Measurements from ENCODE around the gene TRIM42.

The TRIM42 gene

DNA sequence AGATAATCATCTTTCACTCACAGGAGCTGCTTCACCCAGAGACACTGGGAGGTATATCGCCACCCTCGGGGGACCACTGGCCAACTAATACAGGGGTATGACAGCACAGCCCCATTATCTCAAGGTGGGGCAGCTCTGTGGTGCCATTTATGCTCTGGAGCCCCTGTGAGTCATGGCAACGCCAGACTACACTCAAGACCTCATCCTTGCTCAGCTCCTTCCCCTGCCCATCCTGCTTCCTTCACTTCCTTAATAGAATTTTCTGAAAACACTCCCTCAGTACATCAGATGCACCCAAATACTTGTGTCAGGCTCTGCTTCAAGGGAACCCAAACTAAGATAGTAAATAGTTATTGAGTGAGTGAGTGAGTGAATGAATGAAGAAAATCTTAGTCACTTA is 45.7 kb downstream of the TRIM42 start:
- ChIA-PET POLR2A (no interaction called here), CTCF (no interaction called here)
- Histone ChIP-seq H3K9me3 (ENCODE audit: control extremely low read depth in 1 of 5, control insufficient read depth in 4 of 5, insufficient read depth in 2 of 5, low read depth in 1 of 5, low read length in 4 of 5) (peaks cover 0 to 2% (median 0%) of the 10 kb centered on the region in 5 experiments), H3K36me3 (ENCODE audit: control insufficient read depth in 4 of 4, insufficient read depth in 4 of 4, low read length in 3 of 4) (no peaks in the 10 kb centered on the region), H3K4me1 (ENCODE audit: control extremely low read depth in 1 of 4, control insufficient read depth in 4 of 4, insufficient read depth in 4 of 4, low read length in 3 of 4) (no peaks in the 10 kb centered on the region), H3K27me3 (replicated peaks in 2 of 5; ENCODE audit: control insufficient read depth in 4 of 5, insufficient read depth in 5 of 5, low read length in 4 of 5) (no peaks in the 10 kb centered on the region), H3K4me3 (ENCODE audit: control insufficient read depth in 1 of 7, extremely low read depth in 1 of 7, insufficient read depth in 4 of 7, low read depth in 2 of 7, low read length in 6 of 7) (no peak overlapping the region), H3K27ac (ENCODE audit: insufficient read depth in 1 of 2, low read depth in 1 of 2, low read length in 2 of 2, poor library complexity in 1 of 2, severe bottlenecking in 2 of 2) (no peak overlapping the region)
- 94% methylated on average over 2 of the region's 3 CpGs for WGBS (ENCODE audit: insufficient coverage)
- DNase-seq, result no peak

DNA sequence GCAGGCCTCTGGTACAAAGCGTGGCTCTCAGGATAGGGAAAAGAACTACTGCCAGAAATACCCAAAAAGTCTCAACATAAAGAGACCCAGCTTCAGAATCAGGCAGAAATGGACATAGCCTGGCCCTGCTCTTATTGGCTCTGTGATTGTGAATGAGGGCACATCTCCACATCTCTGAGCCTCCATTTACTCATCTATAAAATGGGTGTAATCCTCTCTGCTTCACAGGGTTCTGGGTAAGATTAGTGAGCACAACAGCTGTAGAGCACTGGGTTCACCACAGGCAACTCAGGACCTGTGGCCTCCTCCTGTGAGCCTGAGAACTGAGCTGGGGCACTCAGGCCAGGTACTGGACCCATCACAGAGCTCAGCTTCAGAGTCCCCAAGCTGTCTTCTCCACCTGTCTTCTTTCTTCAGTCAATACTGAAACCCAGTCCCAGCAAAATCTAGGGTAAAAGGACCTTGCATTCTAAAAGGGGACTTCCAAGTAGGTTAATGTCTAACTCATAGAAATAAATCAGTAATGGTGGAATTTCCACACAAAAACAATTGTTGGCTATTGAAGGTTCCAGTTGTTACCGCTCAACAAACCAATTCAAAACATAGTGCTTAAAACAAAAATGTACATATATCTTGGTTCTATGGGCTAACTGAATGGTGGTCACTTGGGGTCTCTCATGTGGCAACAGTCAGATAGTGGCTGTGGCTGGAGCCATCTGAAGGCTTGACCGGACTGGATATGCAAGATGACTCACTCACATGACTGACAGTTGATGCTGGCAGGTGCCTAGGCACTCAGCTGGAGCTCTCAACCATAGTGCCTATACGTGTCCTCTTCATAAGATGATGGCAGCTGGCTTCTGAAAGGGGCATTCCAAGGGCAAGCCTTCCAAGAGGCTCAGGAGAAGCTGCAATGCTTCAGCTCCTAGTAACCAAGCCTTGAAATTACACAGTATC is 47.3 kb downstream of the TRIM42 start:
- Histone ChIP-seq H3K9me3 (ENCODE audit: control extremely low read depth in 1 of 5, control insufficient read depth in 4 of 5, insufficient read depth in 2 of 5, low read depth in 1 of 5, low read length in 4 of 5) (peaks cover 0 to 2% (median 0%) of the 10 kb centered on the region in 5 experiments), H3K36me3 (ENCODE audit: control insufficient read depth in 4 of 4, insufficient read depth in 4 of 4, low read length in 3 of 4) (no peaks in the 10 kb centered on the region), H3K4me3 (ENCODE audit: control insufficient read depth in 1 of 7, extremely low read depth in 1 of 7, insufficient read depth in 4 of 7, low read depth in 2 of 7, low read length in 6 of 7) (no peak overlapping the region), H3K27me3 (replicated peaks in 2 of 5; ENCODE audit: control insufficient read depth in 4 of 5, insufficient read depth in 5 of 5, low read length in 4 of 5) (no peaks in the 10 kb centered on the region), H3K4me1 (ENCODE audit: control extremely low read depth in 1 of 4, control insufficient read depth in 4 of 4, insufficient read depth in 4 of 4, low read length in 3 of 4) (no peaks in the 10 kb centered on the region), H3K27ac (ENCODE audit: insufficient read depth in 1 of 2, low read depth in 1 of 2, low read length in 2 of 2, poor library complexity in 1 of 2, severe bottlenecking in 2 of 2) (no peak overlapping the region)
- ChIA-PET CTCF (no interaction called here), POLR2A (interaction anchor here (0.5 kb wide), 1 partner anchor 167 kb away, joined by 3 read pairs; no protein-coding TSS in a partner anchor)
- no peak for DNase-seq
- WGBS (ENCODE audit: insufficient coverage), result 100% methylated on average over 2 of the region's 4 CpGs

GRCh38 chr3:140726066-140726465 is 48.2 kb downstream of the TRIM42 start:
- Histone ChIP-seq H3K4me3 (ENCODE audit: control insufficient read depth in 1 of 7, extremely low read depth in 1 of 7, insufficient read depth in 4 of 7, low read depth in 2 of 7, low read length in 6 of 7) (no peak overlapping the region), H3K4me1 (ENCODE audit: control extremely low read depth in 1 of 4, control insufficient read depth in 4 of 4, insufficient read depth in 4 of 4, low read length in 3 of 4) (no peaks in the 10 kb centered on the region), H3K36me3 (ENCODE audit: control insufficient read depth in 4 of 4, insufficient read depth in 4 of 4, low read length in 3 of 4) (no peaks in the 10 kb centered on the region), H3K27ac (ENCODE audit: insufficient read depth in 1 of 2, low read depth in 1 of 2, low read length in 2 of 2, poor library complexity in 1 of 2, severe bottlenecking in 2 of 2) (no peak overlapping the region), H3K27me3 (replicated peaks in 2 of 5; ENCODE audit: control insufficient read depth in 4 of 5, insufficient read depth in 5 of 5, low read length in 4 of 5) (peaks cover 0 to 1% (median 0%) of the 10 kb centered on the region in 5 experiments), H3K9me3 (ENCODE audit: control extremely low read depth in 1 of 5, control insufficient read depth in 4 of 5, insufficient read depth in 2 of 5, low read depth in 1 of 5, low read length in 4 of 5) (peaks cover 0 to 2% (median 0%) of the 10 kb centered on the region in 5 experiments)
- ChIA-PET POLR2A (no interaction called here), CTCF (no interaction called here)
- 80% methylated on average over 1 of the region's 1 CpG for WGBS (ENCODE audit: insufficient coverage)
- no peak for DNase-seq

DNA sequence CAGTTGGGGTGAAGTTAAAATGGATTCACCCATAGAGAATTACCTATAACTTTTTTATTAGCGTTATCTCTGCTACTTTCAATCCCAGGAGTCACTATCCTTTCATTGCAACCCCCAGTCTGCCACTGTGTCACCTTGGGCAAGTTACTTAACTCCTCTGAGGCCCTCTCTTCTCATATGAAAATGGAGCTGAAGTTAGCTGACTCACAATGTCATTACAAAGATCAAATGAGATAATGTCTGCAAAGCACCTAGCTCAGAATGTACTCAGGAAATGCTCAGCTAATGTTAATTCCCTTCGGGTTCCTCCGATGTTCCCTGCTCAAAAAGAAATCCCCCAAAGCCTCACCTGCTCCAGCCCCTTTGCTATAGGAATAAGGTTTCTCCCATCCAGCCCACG is 50.0 kb downstream of the TRIM42 start:
- Histone ChIP-seq H3K36me3 (ENCODE audit: control insufficient read depth in 4 of 4, insufficient read depth in 4 of 4, low read length in 3 of 4) (no peaks in the 10 kb centered on the region), H3K4me1 (ENCODE audit: control extremely low read depth in 1 of 4, control insufficient read depth in 4 of 4, insufficient read depth in 4 of 4, low read length in 3 of 4) (no peaks in the 10 kb centered on the region), H3K27me3 (replicated peaks in 2 of 5; ENCODE audit: control insufficient read depth in 4 of 5, insufficient read depth in 5 of 5, low read length in 4 of 5) (peaks cover 0 to 7% (median 0%) of the 10 kb centered on the region in 5 experiments), H3K4me3 (ENCODE audit: control insufficient read depth in 1 of 7, extremely low read depth in 1 of 7, insufficient read depth in 4 of 7, low read depth in 2 of 7, low read length in 6 of 7) (no peak overlapping the region), H3K27ac (ENCODE audit: insufficient read depth in 1 of 2, low read depth in 1 of 2, low read length in 2 of 2, poor library complexity in 1 of 2, severe bottlenecking in 2 of 2) (no peak overlapping the region), H3K9me3 (ENCODE audit: control extremely low read depth in 1 of 5, control insufficient read depth in 4 of 5, insufficient read depth in 2 of 5, low read depth in 1 of 5, low read length in 4 of 5) (no peaks in the 10 kb centered on the region)
- ChIA-PET CTCF (no interaction called here), POLR2A (no interaction called here)
- 89% methylated on average over 4 of the region's 4 CpGs for WGBS (ENCODE audit: insufficient coverage)
- DNase-seq, result no peak

DNA sequence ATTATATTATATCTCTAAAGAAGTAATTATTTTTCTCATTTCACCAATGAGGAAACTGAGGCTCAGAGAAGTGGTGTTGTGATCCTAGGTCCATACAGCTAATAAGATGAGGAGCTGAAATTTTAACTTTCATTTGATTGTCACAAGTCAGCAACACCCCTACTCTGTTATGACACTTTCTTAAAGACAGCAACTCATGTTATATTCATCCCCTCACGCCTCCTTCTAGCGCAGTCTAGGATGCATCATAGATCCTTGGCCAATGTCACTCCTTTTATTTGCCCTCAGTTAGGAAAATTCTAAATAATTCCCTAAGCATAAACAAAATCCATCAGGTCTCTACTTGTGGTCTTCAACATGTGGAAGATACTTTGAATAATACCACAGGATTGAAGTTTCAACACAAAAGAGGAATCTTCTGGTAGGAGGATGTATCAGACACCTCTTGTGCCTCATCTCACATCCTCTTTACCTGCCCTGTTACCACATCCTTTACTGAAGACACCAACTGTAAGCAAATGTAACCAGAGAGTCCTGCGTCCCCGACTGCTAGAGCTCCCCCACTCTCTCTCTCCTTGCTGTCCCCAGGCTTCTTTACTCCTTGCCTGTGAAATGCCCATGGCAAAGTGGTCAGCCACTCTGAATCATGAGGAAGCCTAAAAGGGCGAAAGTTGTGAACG is 53.7 kb downstream of the TRIM42 start:
- H3K4me3 ChIP-seq (ENCODE audit: control insufficient read depth in 1 of 7, extremely low read depth in 1 of 7, insufficient read depth in 4 of 7, low read depth in 2 of 7, low read length in 6 of 7), result no peak overlapping the region
- H3K9me3 ChIP-seq (ENCODE audit: control extremely low read depth in 1 of 5, control insufficient read depth in 4 of 5, insufficient read depth in 2 of 5, low read depth in 1 of 5, low read length in 4 of 5), result no peaks in the 10 kb centered on the region
- no peaks in the 10 kb centered on the region for H3K36me3 ChIP-seq (ENCODE audit: control insufficient read depth in 4 of 4, insufficient read depth in 4 of 4, low read length in 3 of 4)
- no peak for DNase-seq
- POLR2A ChIA-PET, result no interaction called here
- CTCF ChIA-PET, result no interaction called here
- 88% methylated on average over 6 of the region's 6 CpGs for WGBS (ENCODE audit: insufficient coverage)
- H3K27me3 ChIP-seq (replicated peaks in 2 of 5; ENCODE audit: control insufficient read depth in 4 of 5, insufficient read depth in 5 of 5, low read length in 4 of 5), result peaks cover 0 to 9% (median 3%) of the 10 kb centered on the region in 5 experiments
- H3K4me1 ChIP-seq (ENCODE audit: control extremely low read depth in 1 of 4, control insufficient read depth in 4 of 4, insufficient read depth in 4 of 4, low read length in 3 of 4), result no peaks in the 10 kb centered on the region
- H3K27ac ChIP-seq (ENCODE audit: insufficient read depth in 1 of 2, low read depth in 1 of 2, low read length in 2 of 2, poor library complexity in 1 of 2, severe bottlenecking in 2 of 2), result no peak overlapping the region

DNA sequence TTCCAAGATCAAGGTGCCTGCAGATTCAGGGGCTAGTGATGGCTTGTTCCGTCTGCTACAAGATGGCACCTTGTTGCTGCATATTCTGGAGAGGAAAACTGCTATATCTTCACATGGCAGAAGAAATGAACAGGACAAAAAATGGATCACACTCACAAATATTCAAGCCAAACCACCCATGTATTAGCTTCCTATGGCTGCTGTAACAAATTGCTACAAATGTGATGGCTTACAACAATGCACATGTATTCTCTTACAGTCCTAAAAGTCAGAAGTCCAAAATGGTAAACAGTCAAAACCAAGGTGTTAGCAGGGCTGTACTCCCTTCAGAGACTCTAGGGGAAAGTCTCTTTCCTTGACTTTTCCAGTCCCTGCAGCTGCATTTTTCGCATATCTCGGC is 55.8 kb downstream of the TRIM42 start:
- H3K4me1 ChIP-seq (ENCODE audit: control extremely low read depth in 1 of 4, control insufficient read depth in 4 of 4, insufficient read depth in 4 of 4, low read length in 3 of 4), result no peaks in the 10 kb centered on the region
- H3K27me3 ChIP-seq (replicated peaks in 2 of 5; ENCODE audit: control insufficient read depth in 4 of 5, insufficient read depth in 5 of 5, low read length in 4 of 5), result peaks cover 0 to 9% (median 4%) of the 10 kb centered on the region in 5 experiments
- POLR2A ChIA-PET, result no interaction called here
- CTCF ChIA-PET, result interaction anchor here (0.8 kb wide), 1 partner anchor 14 kb away, joined by 3 read pairs; no protein-coding TSS in a partner anchor
- H3K9me3 ChIP-seq (ENCODE audit: control extremely low read depth in 1 of 5, control insufficient read depth in 4 of 5, insufficient read depth in 2 of 5, low read depth in 1 of 5, low read length in 4 of 5), result no peaks in the 10 kb centered on the region
- no peak overlapping the region for H3K4me3 ChIP-seq (ENCODE audit: control insufficient read depth in 1 of 7, extremely low read depth in 1 of 7, insufficient read depth in 4 of 7, low read depth in 2 of 7, low read length in 6 of 7)
- H3K36me3 ChIP-seq (ENCODE audit: control insufficient read depth in 4 of 4, insufficient read depth in 4 of 4, low read length in 3 of 4), result no peaks in the 10 kb centered on the region
- 100% methylated on average over 3 of the region's 3 CpGs for WGBS (ENCODE audit: insufficient coverage)
- H3K27ac ChIP-seq (ENCODE audit: insufficient read depth in 1 of 2, low read depth in 1 of 2, low read length in 2 of 2, poor library complexity in 1 of 2, severe bottlenecking in 2 of 2), result no peak overlapping the region
- DNase-seq, result no peak
